ENCODE results near the gene PKMYT1. TPM values are rescaled to one million over a fixed set of nuclear protein-coding genes. Genes with fewer than 3 reads are reported as not detected.

The PKMYT1 gene
- total and polyA plus RNA-seq, 9 of the 15 experiments (the other 6 are each of a cell fraction or from before 2014, with no cell fraction given) = 8.7 to 201 (median 37.8) TPM

DNA sequence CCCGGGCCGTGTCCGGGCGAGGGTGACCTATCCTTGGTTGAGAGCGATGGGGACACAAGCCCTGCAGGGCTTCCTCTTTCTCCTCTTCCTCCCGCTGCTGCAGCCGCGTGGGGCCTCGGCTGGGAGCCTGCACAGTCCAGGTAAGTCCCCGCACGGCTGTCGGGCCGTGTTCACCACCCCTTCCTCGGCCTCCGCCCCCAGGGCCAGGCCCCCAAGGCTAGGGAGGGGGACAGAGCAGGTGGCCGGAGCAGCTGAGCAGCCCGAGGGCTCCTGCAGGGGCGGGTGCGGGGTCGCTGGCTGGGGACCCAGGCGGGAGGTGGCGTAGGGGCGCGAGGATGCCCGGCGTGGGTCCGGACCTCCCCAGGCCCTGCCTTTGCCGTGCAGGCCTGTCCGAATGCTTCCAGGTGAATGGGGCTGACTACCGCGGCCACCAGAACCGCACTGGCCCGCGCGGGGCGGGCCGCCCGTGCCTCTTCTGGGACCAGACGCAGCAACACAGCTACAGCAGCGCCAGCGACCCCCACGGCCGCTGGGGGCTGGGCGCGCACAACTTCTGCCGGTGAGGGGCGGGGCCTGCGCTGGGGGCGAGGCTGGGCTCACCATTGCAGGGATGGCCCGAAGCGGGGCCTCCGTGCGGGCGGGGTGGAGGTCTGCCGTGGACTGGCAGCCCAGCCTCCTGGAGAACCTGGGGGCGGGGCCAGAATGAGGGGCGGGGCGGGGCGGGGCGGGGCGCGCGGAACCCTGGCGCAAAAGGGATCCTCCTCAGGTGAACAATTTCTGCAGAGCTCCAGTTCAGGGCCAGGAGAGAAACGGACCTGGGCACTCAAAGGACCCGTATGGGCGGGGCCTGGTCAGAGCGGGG lies 15.5 kb downstream of the PKMYT1 start (continued):
- TF ChIP-seq HNRNPUL1 (IDR thresholded peaks at IDR 0.05; ENCODE audit: low read length) (no peak), DNMT1 (IDR thresholded peaks at IDR 0.05) (no peak), POLR2AphosphoS2 (IDR thresholded peaks at IDR 0.05; ENCODE audit: low read length) (no peak), HOXB6 (CRISPR knock-in tag; IDR thresholded peaks at IDR 0.05; ENCODE audit: borderline replicate concordance) (no peak), TCF15 (CRISPR knock-in tag; IDR thresholded peaks at IDR 0.05) (no peak), ZBTB11 (CRISPR knock-in tag; IDR thresholded peaks at IDR 0.05) (0 out of 6 replicates have a peak, but pooled peaks of 1 of the 3 experiments have one; percentile 21), TAF7 (tag; IDR thresholded peaks at IDR 0.05) (no peak), PTRF (tag; IDR thresholded peaks at IDR 0.05) (no peak), ZKSCAN3 (CRISPR knock-in tag; IDR thresholded peaks at IDR 0.05) (no peak), YY1 (IDR thresholded peaks at IDR 0.05; ENCODE audit: borderline replicate concordance in 1 of 3, control insufficient read depth in 1 of 3, extremely low read depth in 1 of 3, insufficient read depth in 3 of 3, insufficient read length in 1 of 3, insufficient replicate concordance in 2 of 3, low read depth in 1 of 3, low read length in 2 of 3) (peak in 1 of 3 experiments; percentile 9), SNIP1 (IDR thresholded peaks at IDR 0.05; ENCODE audit: low read depth) (no peak), HCFC1 (IDR thresholded peaks at IDR 0.05; ENCODE audit: low read depth, low read length) (no peak), ZNF785 (CRISPR knock-in tag; IDR thresholded peaks at IDR 0.05) (no peak), MAZ (CRISPR knock-in tag; conservative IDR thresholded peaks at IDR 0.05 in 1 of 2, IDR thresholded peaks at IDR 0.05 in 1 of 2) (peak in 1 of 2 experiments; percentile 69; a peak in 2 of 4 replicates), LCOR (CRISPR knock-in tag; IDR thresholded peaks at IDR 0.05) (no peak), MBD2 (IDR thresholded peaks at IDR 0.05; ENCODE audit: borderline replicate concordance, low read depth) (no peak; the same call in 1 of the 2 replicates), MTA3 (IDR thresholded peaks at IDR 0.05; ENCODE audit: borderline replicate concordance) (peak; percentile 15; the same call in 1 of the 2 replicates), NRF1 (conservative IDR thresholded peaks at IDR 0.05 in 1 of 2, IDR thresholded peaks at IDR 0.05 in 1 of 2) (peak; percentile 65 to 72), MEF2D (tag; conservative IDR thresholded peaks at IDR 0.05; ENCODE audit: low read depth) (no peak)
- TF ChIP-seq, protein P1, sequence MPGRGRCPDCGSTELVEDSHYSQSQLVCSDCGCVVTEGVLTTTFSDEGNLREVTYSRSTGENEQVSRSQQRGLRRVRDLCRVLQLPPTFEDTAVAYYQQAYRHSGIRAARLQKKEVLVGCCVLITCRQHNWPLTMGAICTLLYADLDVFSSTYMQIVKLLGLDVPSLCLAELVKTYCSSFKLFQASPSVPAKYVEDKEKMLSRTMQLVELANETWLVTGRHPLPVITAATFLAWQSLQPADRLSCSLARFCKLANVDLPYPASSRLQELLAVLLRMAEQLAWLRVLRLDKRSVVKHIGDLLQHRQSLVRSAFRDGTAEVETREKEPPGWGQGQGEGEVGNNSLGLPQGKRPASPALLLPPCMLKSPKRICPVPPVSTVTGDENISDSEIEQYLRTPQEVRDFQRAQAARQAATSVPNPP (IDR thresholded peaks at IDR 0.05; ENCODE audit: borderline replicate concordance, insufficient read depth, insufficient read length) = no peak
- TF ChIP-seq, protein P2, sequence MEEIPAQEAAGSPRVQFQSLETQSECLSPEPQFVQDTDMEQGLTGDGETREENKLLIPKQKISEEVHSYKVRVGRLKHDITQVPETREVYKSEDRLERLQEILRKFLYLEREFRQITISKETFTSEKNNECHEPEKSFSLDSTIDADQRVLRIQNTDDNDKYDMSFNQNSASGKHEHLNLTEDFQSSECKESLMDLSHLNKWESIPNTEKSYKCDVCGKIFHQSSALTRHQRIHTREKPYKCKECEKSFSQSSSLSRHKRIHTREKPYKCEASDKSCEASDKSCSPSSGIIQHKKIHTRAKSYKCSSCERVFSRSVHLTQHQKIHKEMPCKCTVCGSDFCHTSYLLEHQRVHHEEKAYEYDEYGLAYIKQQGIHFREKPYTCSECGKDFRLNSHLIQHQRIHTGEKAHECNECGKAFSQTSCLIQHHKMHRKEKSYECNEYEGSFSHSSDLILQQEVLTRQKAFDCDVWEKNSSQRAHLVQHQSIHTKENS (CRISPR knock-in tag; IDR thresholded peaks at IDR 0.05) = no peak
